Suppressor macrophage (primary cell): ENCODE results near the gene CFAP251.

Experiments
- DNase-seq, 4 experiments: peaks; one replicate each; pipeline ENCODE4 v3.0.0-alpha.2; 2020 to 2022

Gene CFAP251

DNA sequence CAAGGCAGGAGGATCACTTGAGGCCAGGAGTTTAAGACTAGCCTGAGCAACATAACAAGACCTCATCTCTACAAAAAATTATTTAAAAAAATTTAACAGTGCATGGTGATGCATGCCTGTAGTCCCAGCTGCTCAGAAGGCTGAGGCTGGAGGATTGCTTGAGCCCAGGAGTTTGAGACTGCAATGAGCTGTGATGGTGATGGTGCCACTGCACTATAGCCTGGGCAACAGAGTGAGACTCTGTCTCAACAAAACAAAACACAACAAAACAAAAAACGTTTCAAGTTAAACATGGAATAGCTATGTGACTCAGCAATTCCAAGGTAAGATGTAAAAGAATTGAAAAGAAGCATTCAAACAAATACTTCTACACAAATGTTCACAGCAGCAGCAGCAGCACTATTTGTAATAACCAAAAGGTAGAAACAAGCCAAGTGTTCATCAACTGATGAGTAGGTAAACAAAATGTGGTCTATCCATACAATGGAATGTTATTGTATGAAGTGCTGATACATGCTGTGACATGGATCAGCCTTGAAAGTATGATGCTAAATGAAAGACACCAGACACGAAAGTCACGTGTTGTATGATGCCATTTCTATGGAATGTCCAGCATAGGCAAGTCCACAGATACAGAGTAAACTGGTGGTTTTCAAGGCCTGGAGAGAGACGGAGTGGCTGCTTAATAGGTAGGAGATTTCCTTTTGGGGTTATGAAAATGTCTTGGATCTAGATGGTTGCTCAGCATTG lies 31.4 kb downstream of the CFAP251 start:
- DNase-seq = no peak

DNA sequence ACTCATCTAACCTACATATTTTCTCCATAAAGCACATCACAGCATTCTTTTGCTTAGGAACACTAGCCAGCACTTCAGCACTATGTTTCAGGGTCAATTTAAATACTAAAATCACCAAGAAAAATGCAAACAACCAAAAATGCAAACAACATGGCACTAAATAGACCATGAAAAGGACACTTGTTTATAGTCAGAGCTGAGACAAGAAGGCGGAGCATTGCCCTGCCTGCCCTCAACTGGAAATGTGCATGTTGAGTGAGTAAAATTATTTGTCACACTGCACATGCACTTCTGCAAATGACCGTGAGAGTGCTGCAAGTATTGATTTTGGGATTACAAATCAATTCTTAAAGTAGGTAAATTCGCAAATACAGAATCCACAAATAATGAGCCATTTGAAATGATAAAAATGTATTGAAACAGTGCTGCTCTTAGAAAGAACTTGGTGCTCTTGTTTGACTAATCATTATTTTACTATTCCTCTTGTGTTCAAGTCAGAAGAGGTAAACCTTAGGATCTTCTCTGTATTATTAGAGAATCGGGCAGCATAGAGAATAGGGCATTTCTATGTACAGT lies 34.8 kb downstream of the CFAP251 start:
- DNase-seq = no peak

DNA sequence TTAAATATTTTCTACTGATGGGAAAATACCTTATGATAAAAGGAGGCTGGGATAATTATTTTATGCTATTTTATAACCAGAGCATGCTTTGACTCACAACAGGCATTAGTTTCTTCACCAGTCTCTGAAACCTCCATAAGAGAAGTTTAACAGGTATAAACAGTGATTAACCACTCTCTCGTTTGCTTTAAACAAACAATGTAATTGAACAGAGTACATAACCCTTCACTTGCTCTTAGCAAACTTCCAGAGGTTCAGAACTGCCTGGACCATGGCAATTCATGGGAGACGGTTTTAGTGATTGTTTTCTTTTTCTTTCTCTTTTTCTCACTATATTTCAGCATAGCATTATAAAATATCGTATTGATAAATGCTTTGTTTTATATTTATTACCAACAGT lies 35.3 kb downstream of the CFAP251 start:
- DNase-seq = no peak

DNA sequence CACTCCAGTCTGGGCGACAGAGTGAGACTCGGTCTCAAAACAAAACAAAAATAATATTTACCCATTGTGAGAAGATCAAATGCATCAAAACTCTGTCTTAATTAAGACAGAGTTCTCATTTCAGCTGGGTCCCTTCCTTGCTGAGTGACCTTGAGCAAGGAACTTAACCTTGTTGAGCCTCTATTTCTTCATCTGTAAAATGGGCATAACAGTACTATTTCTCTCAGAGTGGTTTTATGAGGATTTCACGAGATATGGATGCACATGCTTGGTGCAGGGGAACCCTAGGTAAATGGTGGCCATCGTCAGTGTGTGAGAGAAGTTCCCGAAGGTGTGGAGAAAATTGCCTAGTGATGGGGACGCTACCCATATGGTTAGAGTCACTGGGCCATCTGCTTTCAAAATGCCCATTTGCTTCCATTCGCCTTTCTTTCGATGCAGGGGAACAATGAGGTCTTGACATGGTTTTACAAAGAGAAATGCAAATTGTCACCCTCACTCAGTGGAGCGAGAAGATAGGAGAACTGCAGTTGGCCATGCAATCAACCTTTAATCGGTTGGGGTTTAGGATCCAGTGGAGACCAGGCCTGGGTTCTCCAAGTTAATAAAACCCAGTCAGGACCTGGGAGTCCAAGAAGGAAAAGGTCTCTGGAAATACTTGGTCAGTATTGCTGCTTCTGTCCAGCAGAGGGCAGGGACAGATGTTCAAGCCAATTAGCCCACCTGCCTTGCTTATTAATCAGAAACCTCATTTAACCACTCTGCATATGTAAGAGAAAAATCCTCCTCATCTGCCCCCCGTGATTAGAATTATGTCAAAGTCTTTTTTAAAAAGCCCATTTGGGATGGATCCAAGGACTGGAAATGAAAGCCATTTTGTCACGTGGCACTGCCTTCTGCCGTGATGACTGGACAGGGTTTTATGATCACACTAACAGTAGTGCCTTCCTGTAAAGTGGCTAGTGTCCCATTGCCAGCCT lies 37.2 kb downstream of the CFAP251 start:
- DNase-seq = peak; percentile 17 to 41 (median 38)

DNA sequence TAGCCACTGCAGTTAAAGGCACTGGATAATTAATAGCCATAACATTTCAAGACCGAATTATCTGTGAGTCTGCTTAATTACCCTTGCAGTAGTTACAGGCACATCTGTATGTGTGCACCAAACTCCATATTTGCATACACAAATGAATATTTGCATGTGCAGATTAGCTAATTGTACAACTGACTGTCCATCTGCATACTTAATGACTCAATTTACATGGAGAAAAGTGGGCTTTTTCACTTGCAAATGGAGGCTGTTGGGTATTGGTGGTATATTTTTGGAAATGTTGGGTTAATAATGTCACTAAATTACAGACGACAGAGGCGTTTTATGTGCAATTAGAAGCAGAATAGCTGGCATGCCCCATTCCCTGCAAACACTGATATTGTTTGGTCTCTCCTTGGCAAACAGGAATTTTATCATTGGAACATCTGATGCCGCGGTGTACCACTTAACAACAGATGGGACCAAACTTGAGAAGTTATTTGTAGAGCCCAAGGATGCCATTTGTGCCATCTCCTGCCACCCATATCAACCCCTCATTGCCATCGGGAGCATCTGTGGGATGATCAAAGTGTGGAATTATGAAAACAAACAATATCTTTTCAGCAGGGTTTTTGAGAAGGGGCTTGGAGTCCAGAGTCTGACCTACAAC lies 39.6 kb downstream of the CFAP251 start:
- DNase-seq = no peak

DNA sequence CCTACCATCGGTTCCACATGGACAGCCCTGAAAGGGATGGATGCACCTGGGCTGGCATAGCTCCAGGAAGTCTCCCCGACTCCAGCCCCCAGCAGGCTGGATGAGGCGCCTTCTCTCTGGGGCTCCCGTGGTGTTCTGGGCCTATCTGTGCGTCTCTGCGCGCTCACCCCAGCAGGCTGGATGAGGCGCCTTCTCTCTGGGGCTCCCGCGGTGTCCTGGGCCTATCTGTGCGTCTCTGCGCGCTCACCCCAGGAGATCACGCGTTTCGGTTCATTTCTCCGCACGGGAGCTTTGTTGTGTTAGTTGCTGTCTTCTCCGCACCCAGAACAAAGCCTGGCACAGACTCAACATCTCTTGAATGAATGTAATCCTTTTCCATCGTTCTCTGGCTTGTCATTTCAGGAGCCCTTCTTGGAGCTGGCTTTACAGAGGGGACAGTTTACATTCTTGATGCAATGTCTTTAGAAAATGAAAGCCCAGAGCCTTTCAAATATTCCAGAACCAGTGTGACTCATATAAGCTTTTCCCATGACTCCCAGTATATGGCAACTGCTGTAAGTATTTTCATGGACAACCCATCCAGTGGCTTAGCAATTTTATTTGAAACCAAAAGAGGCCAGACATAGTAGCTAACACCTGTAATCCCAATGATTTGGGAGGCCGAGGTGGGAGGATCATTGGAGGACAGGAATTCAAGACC lies 40.3 kb downstream of the CFAP251 start:
- DNase-seq = no peak

DNA sequence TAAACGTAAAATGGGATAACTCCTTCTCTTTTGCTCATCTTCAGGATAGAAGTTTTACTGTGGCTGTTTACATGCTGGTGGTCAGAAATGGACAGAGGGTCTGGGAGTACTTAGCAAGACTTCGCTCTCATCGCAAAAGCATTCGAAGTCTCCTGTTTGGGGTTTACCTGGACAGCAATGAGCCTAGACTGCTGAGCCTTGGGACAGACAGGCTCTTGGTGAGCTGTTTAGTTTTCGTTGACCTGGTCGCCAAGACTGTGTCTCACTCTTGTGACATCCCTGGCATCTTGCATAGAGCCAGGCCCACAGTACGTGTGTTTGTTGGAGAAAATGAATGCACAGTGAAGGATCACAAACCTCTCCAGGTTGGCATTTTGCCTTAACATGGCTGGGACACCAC lies 42.1 kb downstream of the CFAP251 start:
- DNase-seq = no peak

DNA sequence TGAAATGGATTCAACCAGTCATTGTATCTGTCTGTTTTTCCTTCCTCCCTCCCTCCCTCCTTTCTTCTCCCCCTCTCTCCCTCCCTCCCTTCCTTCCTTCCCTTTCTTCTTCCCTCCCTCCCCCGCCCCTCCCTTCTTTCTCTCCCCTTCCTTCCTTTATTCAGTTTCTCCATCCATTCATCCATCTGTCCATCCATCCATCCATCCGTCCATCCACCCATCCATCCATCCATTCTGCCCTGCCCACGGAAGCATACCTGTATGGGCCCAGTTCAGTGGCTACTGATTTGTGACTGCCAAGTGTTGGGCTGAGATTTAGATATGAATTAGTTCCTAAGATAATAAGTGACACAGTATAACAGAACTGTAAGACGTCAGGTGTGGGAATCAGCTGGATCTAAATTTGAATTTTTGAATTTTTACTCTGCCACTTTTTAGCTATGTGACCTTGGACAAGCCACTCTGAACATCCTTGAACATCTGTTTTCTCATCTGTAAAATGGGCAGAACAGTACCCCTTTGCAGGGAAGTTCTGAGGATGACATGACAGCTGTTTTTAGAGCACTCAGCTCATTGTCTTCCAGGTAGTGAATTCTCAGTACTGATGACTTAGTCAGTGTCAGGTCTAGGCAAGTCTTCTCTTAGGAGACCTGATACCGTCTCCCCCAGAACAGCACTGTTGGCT lies 42.9 kb downstream of the CFAP251 start:
- DNase-seq = no peak

DNA sequence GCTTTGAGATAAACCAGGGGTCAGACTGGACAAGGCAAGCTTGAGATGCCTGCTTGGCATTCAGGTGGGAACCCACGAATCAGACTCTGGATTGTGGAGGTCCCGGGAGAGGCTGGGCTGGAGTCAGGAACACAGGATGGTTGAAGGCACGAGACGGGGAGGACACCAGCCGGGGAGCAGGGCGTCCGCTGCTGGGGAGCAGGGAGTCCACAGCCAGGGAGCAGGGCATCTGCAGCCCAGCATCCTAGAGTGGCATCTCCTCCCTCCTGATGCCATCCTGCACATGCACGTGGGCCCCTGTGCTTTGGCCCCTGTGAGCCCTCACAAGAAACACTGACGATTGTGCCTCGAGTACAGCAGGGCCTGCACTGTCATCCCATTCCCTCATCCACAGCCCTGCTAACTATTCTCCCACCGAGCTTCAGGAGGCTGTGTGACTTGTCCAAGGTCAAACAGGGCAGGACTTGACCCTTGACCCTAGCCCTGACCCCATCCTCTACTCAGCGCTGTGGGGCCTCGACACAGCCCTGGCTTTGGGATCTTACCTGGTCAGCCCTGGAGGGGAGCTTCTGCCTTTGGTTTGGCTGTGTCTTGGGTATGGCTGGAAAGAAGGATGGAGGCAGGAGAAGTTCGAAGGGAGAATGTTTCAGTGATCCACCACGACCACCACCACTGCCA lies 45.1 kb downstream of the CFAP251 start:
- no peak for DNase-seq

DNA sequence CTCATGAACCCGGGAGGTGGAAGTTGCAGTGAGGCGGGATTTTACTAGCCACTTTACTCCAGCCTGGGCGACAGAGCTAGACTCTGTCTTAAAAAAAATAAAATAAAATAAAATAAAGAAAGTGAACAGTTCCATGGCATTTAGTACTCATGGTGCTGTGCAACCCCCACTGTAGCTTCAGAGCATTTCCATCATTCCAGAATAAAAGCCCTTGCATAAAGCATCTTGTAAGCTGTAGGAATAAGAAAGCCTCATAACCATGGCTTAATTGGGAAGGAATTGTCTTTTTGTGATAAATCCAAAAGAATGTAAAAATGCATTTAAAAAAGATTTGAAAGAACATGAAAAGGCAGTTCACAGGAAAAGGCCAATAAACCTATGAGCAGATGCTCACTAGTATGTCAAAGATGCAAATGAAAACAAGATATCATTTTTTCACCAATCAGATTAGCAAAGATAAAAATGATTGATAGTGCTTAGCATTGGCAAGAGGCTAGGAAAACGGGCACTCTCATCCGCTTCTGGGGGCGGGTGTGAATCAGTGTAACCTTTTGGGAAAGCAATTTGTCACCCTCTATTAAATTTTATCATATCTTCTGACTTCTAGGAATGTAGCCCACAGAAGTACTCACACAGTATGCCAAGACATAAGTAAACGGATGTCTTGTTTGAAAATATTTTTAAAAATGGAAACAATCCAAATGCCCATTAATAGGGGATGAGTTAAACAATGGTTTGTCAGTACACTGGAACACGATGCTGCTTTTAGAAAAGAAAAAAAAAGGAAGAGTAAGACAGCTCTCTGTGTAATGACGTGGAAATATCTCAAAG lies 46.6 kb downstream of the CFAP251 start:
- no peak for DNase-seq

DNA sequence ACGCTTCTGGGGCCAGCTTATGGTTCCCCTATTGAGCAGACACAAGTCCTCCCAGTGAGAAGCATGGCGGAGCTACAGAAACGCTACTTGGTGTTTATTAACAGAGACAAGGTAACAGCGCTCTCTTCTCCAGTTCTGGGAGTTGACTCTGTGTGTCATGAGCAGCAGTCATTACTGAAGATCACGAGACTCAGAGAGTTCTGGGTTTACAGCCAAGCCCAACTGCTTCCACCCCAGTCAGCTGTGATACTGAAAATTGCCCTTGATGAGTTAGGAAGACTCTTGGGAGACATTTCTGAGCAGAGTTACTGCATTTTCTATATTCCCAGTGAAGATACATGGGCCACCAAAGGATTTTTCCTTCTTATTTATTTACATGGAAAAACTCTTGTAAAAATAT lies 48.6 kb downstream of the CFAP251 start:
- DNase-seq = no peak

DNA sequence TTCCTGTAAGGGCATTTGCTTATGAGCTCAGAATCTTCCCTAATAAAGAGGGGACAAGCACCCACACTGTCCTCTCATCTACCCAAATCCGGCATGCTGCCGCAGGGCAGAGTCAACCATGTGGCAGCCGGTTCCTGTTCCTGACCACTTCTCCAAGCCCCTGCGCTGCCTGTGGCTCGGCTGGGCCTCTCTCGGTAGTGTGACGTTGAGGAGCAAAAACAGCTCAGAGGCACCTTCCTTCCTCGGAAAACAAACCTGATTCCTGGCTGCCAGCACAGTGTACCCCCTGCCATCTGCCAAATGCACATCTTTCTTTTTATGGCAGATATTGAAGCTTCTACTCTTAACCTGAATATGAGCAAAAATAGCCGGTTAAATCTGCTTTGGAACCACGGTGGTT lies 50.5 kb downstream of the CFAP251 start:
- peak; percentile 83 to 91 (median 89) for DNase-seq

DNA sequence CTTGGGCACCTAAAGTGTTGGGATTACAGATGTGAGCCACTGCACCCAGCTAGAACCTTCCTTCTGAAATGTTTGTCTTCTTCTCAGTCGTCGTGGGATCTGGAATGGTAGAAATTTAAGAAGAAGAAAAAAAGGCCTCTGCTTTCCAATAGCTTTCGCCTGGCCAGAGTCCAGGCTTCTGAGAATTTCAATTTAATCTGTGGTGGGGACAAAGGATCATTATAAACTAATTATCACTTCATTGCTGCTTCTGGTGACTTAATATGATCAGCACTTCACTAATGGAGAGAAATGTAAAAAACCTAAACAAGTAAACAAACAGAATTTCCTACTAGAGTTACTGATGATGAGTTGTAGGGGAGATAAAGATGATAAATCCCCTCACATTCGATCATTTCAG lies 51.3 kb downstream of the CFAP251 start:
- no peak for DNase-seq

DNA sequence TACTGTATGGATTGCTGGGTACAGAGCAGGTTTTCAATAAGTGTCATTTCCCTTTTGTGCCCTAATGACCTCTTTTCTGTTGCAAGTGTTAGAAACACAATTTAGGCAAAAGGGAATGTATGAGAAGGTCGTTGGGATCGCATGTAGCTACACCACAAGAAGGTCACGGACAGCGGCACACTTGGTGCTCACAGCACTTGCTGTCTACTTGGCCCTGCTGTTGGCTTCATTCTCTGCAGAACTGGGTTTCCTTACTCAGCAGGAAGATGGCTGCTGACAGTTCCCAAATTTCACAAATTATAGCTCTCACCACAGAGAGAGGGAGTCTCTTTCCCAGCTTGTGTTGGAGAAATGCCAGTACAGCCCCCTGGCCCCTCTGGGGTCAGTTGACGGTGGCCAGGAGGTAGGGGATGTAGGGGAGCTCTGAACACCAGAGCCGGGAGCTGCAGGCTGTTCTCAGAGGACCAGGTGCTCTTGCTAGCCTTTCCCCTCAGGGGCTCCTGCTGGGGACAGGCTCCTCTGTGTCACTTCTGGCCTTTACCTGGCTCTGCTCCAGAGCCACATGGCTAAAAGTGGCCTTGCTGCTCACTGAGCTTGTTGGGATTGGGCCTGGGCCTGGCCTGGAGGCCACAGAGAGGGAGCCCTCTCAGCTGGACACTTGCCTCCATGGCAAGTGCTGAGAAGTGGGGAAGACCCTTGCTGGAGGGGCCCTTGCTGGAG lies 52.3 kb downstream of the CFAP251 start:
- DNase-seq = peak; percentile 51 to 69 (median 64)

DNA sequence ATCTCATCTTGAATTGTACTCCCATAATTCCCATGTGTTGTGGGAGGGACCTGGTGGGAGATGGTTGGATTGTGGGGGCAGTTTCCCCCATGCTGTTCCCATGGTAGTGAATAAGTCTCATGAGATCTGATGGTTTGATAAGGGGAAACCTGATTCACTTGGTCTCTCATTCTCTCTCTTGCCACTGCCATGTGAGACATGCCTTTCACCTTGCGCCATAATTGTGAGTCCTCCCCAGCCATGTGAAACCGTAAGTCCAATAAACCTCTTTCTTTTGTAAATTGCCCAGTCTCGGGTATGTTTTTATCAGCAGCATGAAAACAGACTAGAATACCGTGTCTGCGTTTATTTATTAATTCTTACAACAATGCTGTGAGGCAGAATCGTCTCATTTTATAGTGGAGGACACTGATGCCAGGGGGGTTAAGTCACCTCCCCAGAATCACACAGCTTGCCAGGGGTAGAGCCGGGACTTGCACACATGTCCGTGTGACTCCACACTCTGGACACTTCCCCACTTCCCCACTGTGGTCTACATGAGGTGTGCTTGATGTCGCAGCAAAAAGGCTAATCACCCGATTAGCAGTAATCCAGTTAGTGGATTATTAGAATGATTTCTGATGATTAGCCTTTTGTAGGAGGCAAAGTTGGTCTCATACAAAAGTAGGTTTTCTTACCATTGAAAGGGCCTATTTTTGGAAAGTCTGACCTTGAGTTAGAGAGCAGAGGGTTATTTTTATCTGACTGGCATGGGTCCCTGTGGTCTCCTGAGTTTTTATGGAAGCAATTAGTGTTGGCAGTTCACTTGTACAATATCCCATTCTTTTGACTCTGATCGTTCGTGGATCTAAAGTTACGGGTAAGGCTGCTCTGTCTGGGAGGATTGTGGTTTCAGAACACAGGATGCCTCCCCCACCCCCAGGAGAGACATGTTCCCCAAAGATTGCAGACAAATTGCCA lies 55.9 kb downstream of the CFAP251 start:
- no peak for DNase-seq

DNA sequence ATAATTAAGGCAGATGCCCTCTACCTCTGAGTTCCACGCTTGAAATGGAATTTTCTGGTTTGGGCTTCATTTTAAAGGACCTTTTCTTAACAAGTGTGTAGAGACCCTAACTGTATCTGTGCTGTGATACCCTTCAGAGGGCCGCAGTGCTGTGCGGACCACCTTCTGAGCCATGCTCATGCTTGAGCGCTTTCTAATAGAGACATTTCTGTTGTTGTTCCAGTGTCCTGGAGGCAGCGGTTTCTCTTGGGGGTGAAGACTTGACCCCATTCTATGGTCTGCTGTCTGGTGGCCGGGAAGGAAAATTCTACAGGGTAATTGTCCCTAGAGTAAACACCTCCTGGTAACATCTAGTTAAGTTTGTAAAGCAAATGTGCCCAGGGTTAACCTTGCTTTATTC lies 56.6 kb downstream of the CFAP251 start:
- no peak for DNase-seq

DNA sequence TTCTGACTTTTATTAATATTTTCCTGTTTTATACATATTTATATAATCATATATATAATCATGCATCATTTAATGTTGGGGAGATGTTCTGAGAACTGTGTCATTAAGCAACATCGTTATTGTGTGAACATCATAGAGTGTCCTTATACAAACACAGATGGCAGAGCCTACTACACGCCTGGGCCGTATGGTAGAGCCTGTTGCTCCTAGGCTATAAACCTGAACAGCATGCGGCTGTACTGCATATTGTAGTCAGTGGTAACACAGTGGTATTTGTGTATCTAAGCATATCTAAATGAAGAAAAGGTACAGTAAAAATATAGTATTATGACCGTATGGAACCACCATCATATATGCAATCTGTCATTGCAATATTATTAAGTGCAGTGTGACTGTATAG lies 58.6 kb downstream of the CFAP251 start:
- DNase-seq = no peak
